Heart left ventricle (tissue), 13 donors: ENCODE measurements around the gene SNUPN.

ENCODE experiments used
- CTCF ChIP-seq, 12 donors: fragments of 200-600 bp; sonication (generic) in 4 of 12; IDR thresholded peaks; one replicate each; pipeline versions ENCODE4 v1.5.0 to v1.8.0; 2018 to 2022; ENCODE audit warnings: antibody characterized with exemption in 12 of 12, mild to moderate bottlenecking in 5 of 12
- POLR2A ChIP-seq, 2 donors: fragments of 450-650 bp; IDR thresholded peaks; one replicate each; pipeline ENCODE4 v1.6.1; 2017; ENCODE audit warnings: antibody characterized with exemption in 2 of 2, mild to moderate bottlenecking in 2 of 2, moderate library complexity in 2 of 2
- donor health status: ischemic (EF 13 %, LVEDD 7.1; RV severe dilation, severe dysfunction).
- donor health status: DM: no; HTN: yes; CAD: no.
- donor health status: DM: no; HTN: no; CAD: no.
- donor health status: ischemic (EF 25% LVEDD 6.9; RV normal size, moderate dysfunction).
- donor health status: ischemic (EF 25% LVEDD 5.7; RV mildly dilated, moderate dysfunction).
- donor health status: ischemic (EF 35%, LVEDD 5.7; RV mildly dilated, moderate dysfunction).
- donor health status: nonischemic (EF 11% LVEDD 7.7; RV severe dilation, severe dysfunction).
- donor health status: DM: yes; HTN: yes; CAD: no.
- donor health status: PGD.
- donor health status: ischemic (EF 29% LVEDD 5.4; RV normal size, mild dysfunction).
- donor health status: nonischemic (EF 23%, LVEDD 6.1; RV moderate dilation, normal function).

DNA sequence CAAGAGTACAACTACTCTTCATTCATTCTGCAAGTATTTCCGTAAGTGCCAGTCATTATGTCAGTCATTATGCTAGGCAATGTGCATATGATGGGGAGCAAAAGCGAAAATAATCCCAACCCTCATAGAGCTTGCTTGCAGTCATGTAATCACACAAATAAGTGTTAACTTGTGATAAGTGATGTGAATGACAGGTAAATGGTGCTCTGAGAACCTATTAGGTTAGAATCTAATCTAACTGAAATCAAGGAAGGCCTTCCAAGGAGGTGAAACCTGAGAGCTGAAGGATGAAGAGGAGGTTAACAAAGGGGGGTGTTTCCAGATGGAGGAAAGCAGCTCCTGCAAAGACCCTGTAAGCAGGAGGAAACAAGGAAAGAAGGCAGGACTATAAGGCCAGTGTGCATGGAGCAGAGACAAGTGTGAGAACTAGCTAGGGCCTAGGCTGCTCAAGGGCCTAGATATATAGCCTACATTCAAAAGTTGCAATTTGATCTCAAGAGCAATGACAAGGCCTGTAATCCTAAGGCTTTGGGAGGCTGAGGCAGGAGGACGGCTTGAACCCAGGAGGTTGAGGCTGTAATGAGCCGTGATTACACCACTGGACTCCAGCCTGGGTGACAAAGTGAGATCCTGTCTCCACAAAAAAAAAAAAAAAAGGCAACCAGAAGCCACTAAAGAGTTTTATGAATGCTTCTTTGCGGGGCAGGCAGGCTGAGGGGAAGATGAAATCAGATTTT lies 51.7 kb downstream of the SNUPN start:
- no peak for TF ChIP-seq CTCF (IDR thresholded peaks at IDR 0.05)
- TF ChIP-seq POLR2A (IDR thresholded peaks at IDR 0.05) = no peak
